HepG2 (cell line): ENCODE measurements around the gene CCDC126. TPM values are rescaled to one million over a fixed set of nuclear protein-coding genes. Genes with fewer than 3 reads are reported as not detected.

Source experiments
- AHR ChIP-seq: IDR thresholded peaks from 2 replicates; pipeline ENCODE4 v1.6.1; 2018; ENCODE audit warnings: missing genetic modification reagents, missing compliant biosample characterization
- CC2D1A ChIP-seq: sonication (generic); formaldehyde crosslinking; IDR thresholded peaks from 2 replicates; pipeline ENCODE4 v1.8.1; 2023; ENCODE audit warnings: mild to moderate bottlenecking, missing genetic modification reagents
- HDAC2 ChIP-seq: sonication (generic); formaldehyde crosslinking; IDR thresholded peaks from 2 replicates; pipeline ENCODE4 v1.4.0; 2020; ENCODE audit warnings: missing genetic modification reagents
- HNRNPLL ChIP-seq: fragments of 200-400 bp; formaldehyde crosslinking; IDR thresholded peaks from 2 replicates; pipeline ENCODE4 v1.6.1; 2017; ENCODE audit warnings: mild to moderate bottlenecking, low read depth, low read length; ENCODE audit not compliant: poor library complexity, severe bottlenecking
- TAF15 ChIP-seq: fragments of 200-400 bp; formaldehyde crosslinking; IDR thresholded peaks from one replicate; pipeline ENCODE4 v1.6.1; 2018; ENCODE audit warnings: mild to moderate bottlenecking, low read depth, low read length; ENCODE audit not compliant: poor library complexity, severe bottlenecking
- ZBTB2 ChIP-seq: sonication (generic); formaldehyde crosslinking; IDR thresholded peaks from 2 replicates; pipeline ENCODE4 v1.8.0; 2022; ENCODE audit warnings: low read depth, missing genetic modification reagents
- ZNF407 ChIP-seq: sonication (generic); formaldehyde crosslinking; IDR thresholded peaks from one replicate; pipeline ENCODE4 v1.5.1; 2020; ENCODE audit warnings: mild to moderate bottlenecking, missing genetic modification reagents; ENCODE audit errors: not compliant biosample characterization
- ZNF572 ChIP-seq: sonication (generic); formaldehyde crosslinking; IDR thresholded peaks from 2 replicates; pipeline ENCODE4 v1.5.1; 2020; ENCODE audit warnings: mild to moderate bottlenecking, missing genetic modification reagents
- ZNF652 ChIP-seq: IDR thresholded peaks from 2 replicates; pipeline ENCODE4 v1.6.1; 2016; ENCODE audit warnings: low read depth, borderline replicate concordance
- ZNF670 ChIP-seq: sonication (generic); formaldehyde crosslinking; IDR thresholded peaks from 2 replicates; pipeline ENCODE4 v1.8.0; 2022; ENCODE audit warnings: mild to moderate bottlenecking, missing genetic modification reagents, borderline replicate concordance
- ZNF672 ChIP-seq: sonication (generic); formaldehyde crosslinking; IDR thresholded peaks from 2 replicates; pipeline ENCODE4 v1.8.1; 2022; ENCODE audit warnings: missing genetic modification reagents
- ZNF790 ChIP-seq: sonication (generic); formaldehyde crosslinking; IDR thresholded peaks from 2 replicates; pipeline ENCODE4 v1.8.0; 2022; ENCODE audit warnings: missing genetic modification reagents, mild to moderate bottlenecking, borderline replicate concordance
- polyA plus RNA-seq, 8 experiments: library from polyadenylated mRNA; depleted of rRNA in 3 of 8; stranded (reverse) in 7 of 8; unstranded in 1 of 8; fragments of >200 nt; fragmentation: Illumina TruSeq in 4 of 8; extraction: Trizol in 4 of 8; gene quantifications; 2 replicates each; pipeline versions ENCODE4 v1.2.1 to v1.2.3, GENCODE V29; 2011 to 2016; ENCODE audit warnings: low read depth in 4 of 8, missing spikeins in 1 of 8, mixed read lengths in 1 of 8; ENCODE audit not compliant: insufficient read depth in 1 of 8
- total RNA-seq, 5 experiments: library from RNA; depleted of rRNA; stranded (reverse); fragments of >200 nt; fragmentation: Illumina TruSeq; extraction: Trizol; gene quantifications; 2 replicates each; pipeline ENCODE4 v1.2.3, GENCODE V29; 2016; ENCODE audit warnings: low read depth in 1 of 5
- TF ChIP-seq, protein P1 (sequence below): sonication (generic); formaldehyde crosslinking; IDR thresholded peaks from 2 replicates; pipeline ENCODE4 v1.9.0; 2022; ENCODE audit warnings: low read depth, missing genetic modification reagents
- TF ChIP-seq, protein P2 (sequence below): sonication (generic); formaldehyde crosslinking; IDR thresholded peaks from 2 replicates; pipeline ENCODE4 v1.4.0; 2020; ENCODE audit warnings: mild to moderate bottlenecking, missing genetic modification reagents

CCDC126 gene
- total and polyA plus RNA-seq, 2 of the 13 experiments (the other 11 are each of a cell fraction or from before 2014, with no cell fraction given) = 3.5 to 9.3 TPM

- TF ChIP-seq, protein P1, sequence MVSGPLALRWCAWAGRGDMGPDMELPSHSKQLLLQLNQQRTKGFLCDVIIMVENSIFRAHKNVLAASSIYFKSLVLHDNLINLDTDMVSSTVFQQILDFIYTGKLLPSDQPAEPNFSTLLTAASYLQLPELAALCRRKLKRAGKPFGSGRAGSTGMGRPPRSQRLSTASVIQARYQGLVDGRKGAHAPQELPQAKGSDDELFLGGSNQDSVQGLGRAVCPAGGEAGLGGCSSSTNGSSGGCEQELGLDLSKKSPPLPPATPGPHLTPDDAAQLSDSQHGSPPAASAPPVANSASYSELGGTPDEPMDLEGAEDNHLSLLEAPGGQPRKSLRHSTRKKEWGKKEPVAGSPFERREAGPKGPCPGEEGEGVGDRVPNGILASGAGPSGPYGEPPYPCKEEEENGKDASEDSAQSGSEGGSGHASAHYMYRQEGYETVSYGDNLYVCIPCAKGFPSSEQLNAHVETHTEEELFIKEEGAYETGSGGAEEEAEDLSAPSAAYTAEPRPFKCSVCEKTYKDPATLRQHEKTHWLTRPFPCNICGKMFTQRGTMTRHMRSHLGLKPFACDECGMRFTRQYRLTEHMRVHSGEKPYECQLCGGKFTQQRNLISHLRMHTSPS (CRISPR knock-in tag) = no peak
- TF ChIP-seq ZNF790 (CRISPR knock-in tag) (peak; percentile 76; the same call in 1 of the 2 replicates), ZNF407 (CRISPR knock-in tag) (peak; percentile 74), ZNF572 (peak; percentile 67; the same call in 1 of the 2 replicates), HNRNPLL (peak; percentile 80), ZNF672 (CRISPR knock-in tag) (no peak), AHR (CRISPR knock-in tag) (peak; percentile 68; the same call in 1 of the 2 replicates), ZNF670 (CRISPR knock-in tag) (no peak; the same call in 1 of the 2 replicates), TAF15 (no peak), HDAC2 (CRISPR knock-in tag) (peak; percentile 86), CC2D1A (CRISPR knock-in tag) (no peak), ZBTB2 (no peak), ZNF652 (CRISPR knock-in tag) (no peak)
- TF ChIP-seq, protein P2, sequence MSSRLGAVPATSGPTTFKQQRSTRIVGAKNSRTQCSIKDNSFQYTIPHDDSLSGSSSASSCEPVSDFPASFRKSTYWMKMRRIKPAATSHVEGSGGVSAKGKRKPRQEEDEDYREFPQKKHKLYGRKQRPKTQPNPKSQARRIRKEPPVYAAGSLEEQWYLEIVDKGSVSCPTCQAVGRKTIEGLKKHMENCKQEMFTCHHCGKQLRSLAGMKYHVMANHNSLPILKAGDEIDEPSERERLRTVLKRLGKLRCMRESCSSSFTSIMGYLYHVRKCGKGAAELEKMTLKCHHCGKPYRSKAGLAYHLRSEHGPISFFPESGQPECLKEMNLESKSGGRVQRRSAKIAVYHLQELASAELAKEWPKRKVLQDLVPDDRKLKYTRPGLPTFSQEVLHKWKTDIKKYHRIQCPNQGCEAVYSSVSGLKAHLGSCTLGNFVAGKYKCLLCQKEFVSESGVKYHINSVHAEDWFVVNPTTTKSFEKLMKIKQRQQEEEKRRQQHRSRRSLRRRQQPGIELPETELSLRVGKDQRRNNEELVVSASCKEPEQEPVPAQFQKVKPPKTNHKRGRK = no peak
Observed at GRCh38 chr7:23597094-23598091, at the start of gene CCDC126 (continued).
